SK-N-SH treated with all-trans-retinoic acid at 6 μM for 48 hours (cell line): ENCODE data around the gene GRIK2.

Source experiments
- ARNTL ChIP-seq: fragments of 450-650 bp; formaldehyde crosslinking; IDR thresholded peaks from 2 replicates; pipeline ENCODE4 v1.5.0; 2020; ENCODE audit warnings: low read depth, mild to moderate bottlenecking, moderate library complexity, borderline replicate concordance
- ESRRG ChIP-seq: fragments of 250-450 bp; sonication (Bioruptor Pico); IDR thresholded peaks from 2 replicates; pipeline ENCODE4 v1.6.1; 2021; ENCODE audit warnings: mild to moderate bottlenecking
- PPARA ChIP-seq: fragments of 250-450 bp; sonication (Bioruptor Pico); IDR thresholded peaks from 2 replicates; pipeline ENCODE4 v1.5.0; 2020; ENCODE audit warnings: mild to moderate bottlenecking, borderline replicate concordance
- RARB ChIP-seq: fragments of 250-450 bp; sonication (Bioruptor Pico); IDR thresholded peaks from 2 replicates; pipeline ENCODE4 v1.8.0; 2021; ENCODE audit warnings: mild to moderate bottlenecking, moderate library complexity
- SNAI2 ChIP-seq: fragments of 250-450 bp; sonication (Bioruptor Pico); IDR thresholded peaks from 2 replicates; pipeline ENCODE4 v1.5.0; 2020; ENCODE audit warnings: mild to moderate bottlenecking, moderate library complexity
- TCF4 ChIP-seq: fragments of 250-450 bp; sonication (Bioruptor Pico); IDR thresholded peaks from 2 replicates; pipeline ENCODE4 v1.8.0; 2021; ENCODE audit warnings: mild to moderate bottlenecking, moderate library complexity, borderline replicate concordance
- TSHZ2 ChIP-seq: fragments of 250-450 bp; sonication (Bioruptor Pico); IDR thresholded peaks from 2 replicates; pipeline ENCODE4 v1.5.0; 2020; ENCODE audit warnings: mild to moderate bottlenecking, moderate library complexity
- ZC3H10 ChIP-seq: fragments of 250-450 bp; sonication (Bioruptor Pico); IDR thresholded peaks from 2 replicates; pipeline ENCODE4 v1.5.1; 2021; ENCODE audit warnings: mild to moderate bottlenecking, moderate library complexity
- ZFP30 ChIP-seq: fragments of 450-650 bp; formaldehyde crosslinking; IDR thresholded peaks from 2 replicates; pipeline ENCODE4 v1.5.0; 2022; ENCODE audit warnings: mild to moderate bottlenecking, moderate library complexity

GRCh38 chr6:101429845-101430244, 36.3 kb downstream of the GRIK2 start:
- no peak for TF ChIP-seq ARNTL
- TF ChIP-seq ZC3H10 (CRISPR knock-in tag): no peak
- no peak for TF ChIP-seq RARB (CRISPR knock-in tag)
- TF ChIP-seq ZFP30 (CRISPR knock-in tag): no peak
- no peak for TF ChIP-seq TCF4
- no peak for TF ChIP-seq TSHZ2 (CRISPR knock-in tag)
- TF ChIP-seq ESRRG (CRISPR knock-in tag): no peak
- TF ChIP-seq PPARA (CRISPR knock-in tag): no peak
- TF ChIP-seq SNAI2 (CRISPR knock-in tag): no peak
